Peyer's patch (tissue), 4 donors: ENCODE measurements around the gene PKIG.

Source experiments
- POLR2A ChIP-seq, 2 donors: fragments of 450-650 bp; IDR thresholded peaks; one replicate each; pipeline ENCODE4 v1.5.1; 2017; ENCODE audit warnings: antibody characterized with exemption in 2 of 2, mild to moderate bottlenecking in 2 of 2, moderate library complexity in 2 of 2
- TF ChIP-seq, protein P1 (sequence below), 6 experiments: fragments of 450-650 bp in 4 of 6; fragments of 200-600 bp in 2 of 6; sonication (generic) in 1 of 6; IDR thresholded peaks; one replicate each; pipeline ENCODE4 v1.5.1; 2017 to 2019; ENCODE audit warnings: antibody characterized with exemption in 6 of 6, mild to moderate bottlenecking in 3 of 6, moderate library complexity in 1 of 6

DNA sequence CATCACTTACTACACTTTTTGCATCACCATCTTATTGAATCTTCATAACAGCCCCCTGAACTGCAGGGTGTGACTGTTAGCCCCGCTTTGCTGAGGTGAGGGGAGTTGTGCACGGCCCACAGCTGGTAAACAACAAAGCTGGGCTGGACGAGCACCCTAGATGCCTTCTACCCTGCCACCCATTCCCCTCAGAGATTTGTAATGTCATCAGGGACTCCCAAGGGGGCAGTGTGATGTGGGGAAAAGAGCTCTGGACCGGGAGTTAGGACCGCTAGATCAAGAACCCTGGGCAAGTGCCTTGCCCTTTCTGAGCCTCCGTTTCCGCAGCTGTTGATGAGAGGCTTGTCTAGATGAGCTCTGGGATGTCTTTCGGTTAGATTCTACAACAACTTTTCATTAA lies 20.9 kb downstream of the PKIG start:
- TF ChIP-seq POLR2A (IDR thresholded peaks at IDR 0.05) = no peak
- TF ChIP-seq, protein P1, sequence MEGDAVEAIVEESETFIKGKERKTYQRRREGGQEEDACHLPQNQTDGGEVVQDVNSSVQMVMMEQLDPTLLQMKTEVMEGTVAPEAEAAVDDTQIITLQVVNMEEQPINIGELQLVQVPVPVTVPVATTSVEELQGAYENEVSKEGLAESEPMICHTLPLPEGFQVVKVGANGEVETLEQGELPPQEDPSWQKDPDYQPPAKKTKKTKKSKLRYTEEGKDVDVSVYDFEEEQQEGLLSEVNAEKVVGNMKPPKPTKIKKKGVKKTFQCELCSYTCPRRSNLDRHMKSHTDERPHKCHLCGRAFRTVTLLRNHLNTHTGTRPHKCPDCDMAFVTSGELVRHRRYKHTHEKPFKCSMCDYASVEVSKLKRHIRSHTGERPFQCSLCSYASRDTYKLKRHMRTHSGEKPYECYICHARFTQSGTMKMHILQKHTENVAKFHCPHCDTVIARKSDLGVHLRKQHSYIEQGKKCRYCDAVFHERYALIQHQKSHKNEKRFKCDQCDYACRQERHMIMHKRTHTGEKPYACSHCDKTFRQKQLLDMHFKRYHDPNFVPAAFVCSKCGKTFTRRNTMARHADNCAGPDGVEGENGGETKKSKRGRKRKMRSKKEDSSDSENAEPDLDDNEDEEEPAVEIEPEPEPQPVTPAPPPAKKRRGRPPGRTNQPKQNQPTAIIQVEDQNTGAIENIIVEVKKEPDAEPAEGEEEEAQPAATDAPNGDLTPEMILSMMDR (IDR thresholded peaks at IDR 0.05) = no peak
